Choroid plexus epithelial cell (primary cell): ENCODE results near the gene FGFBP1.
A peak's percentile ranks its signal among the peaks of the same experiment; 100 is the strongest.

Source experiments
- DNase-seq: peaks from one replicate; pipeline ENCODE4 v3.0.0-alpha.2; 2010; ENCODE audit warnings: low read depth
- H3K4me3 ChIP-seq: 2 replicates; pipeline ENCODE4 v1.5.1; 2011; ENCODE audit warnings: low read depth, mild to moderate bottlenecking, control low read depth, low read length, moderate library complexity
- TF ChIP-seq, protein P1 (sequence below): conservative IDR thresholded peaks from 2 replicates; pipeline ENCODE4 v1.5.1; 2011; ENCODE audit warnings: low read depth, mild to moderate bottlenecking, control low read depth, inconsistent platforms, low read length, moderate library complexity

FGFBP1 gene

DNA sequence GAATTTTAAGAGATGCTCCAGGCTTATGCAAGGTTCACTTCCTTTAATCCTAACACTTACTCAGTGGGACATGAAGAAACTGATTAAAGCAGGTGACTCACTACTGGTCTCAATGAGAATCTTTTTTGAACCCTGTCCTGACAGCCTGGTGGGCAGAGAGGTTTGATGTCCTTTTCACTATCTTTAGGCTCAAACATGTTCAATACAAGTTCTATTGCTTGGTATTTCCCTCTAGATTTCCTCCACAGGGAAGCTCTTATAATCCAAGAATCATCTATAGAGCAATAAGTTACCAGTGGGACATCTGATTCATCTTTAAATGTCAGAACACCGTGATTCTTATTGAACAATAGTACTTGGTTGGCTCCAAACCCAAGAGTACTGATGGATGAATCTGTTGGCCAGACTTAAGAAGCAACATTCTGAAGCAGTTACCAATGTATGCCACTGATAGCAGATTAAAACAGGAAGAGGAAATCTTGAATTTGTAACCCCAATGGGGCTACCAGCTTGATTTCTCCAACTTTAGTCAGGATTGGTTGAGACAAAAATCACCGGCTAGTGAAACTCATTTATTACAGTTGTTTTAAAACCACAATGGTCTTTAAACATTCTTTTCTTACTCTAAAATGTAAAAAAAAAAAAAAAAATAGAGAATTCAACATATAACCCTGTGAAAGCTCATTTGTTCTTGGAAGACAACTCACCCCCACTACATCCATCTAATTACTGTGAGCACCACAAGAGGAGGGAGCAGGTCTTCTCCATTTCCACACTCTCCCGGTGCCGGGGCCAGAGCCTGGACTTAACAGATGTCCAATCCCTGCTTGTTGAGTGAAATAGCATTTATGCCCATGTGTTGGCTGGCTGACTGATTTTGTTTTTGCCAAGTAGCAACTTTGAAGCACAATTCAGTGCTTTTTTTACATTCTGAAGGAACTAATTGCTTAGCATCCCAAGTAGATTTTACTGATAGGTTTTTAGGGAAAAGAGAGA lies 43.3 kb downstream of the FGFBP1 start:
- DNase-seq = peak; percentile 13
- TF ChIP-seq, protein P1, sequence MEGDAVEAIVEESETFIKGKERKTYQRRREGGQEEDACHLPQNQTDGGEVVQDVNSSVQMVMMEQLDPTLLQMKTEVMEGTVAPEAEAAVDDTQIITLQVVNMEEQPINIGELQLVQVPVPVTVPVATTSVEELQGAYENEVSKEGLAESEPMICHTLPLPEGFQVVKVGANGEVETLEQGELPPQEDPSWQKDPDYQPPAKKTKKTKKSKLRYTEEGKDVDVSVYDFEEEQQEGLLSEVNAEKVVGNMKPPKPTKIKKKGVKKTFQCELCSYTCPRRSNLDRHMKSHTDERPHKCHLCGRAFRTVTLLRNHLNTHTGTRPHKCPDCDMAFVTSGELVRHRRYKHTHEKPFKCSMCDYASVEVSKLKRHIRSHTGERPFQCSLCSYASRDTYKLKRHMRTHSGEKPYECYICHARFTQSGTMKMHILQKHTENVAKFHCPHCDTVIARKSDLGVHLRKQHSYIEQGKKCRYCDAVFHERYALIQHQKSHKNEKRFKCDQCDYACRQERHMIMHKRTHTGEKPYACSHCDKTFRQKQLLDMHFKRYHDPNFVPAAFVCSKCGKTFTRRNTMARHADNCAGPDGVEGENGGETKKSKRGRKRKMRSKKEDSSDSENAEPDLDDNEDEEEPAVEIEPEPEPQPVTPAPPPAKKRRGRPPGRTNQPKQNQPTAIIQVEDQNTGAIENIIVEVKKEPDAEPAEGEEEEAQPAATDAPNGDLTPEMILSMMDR = no peak
- no peak overlapping the region for H3K4me3 ChIP-seq

DNA sequence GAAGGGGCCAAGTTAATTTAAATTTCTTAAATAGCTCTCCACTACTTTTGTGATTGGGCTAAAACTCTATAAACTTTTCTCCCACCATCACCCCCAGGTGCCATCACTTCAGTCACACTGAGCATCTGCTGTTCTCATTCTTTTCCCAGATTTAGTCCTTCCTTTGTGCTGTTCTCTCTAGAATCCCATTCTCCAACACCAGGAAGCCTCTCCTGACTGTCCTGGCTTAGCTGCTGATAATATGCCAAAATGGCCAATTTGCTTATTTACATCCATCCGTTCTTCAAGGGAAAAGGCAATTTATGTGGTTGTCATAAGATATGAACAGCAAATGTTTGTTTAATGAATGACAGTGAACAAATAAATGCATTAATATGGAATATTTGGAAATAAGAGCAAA lies 44.1 kb downstream of the FGFBP1 start:
- TF ChIP-seq, protein P1 = no peak
- no peak for DNase-seq
- H3K4me3 ChIP-seq = no peak overlapping the region

DNA sequence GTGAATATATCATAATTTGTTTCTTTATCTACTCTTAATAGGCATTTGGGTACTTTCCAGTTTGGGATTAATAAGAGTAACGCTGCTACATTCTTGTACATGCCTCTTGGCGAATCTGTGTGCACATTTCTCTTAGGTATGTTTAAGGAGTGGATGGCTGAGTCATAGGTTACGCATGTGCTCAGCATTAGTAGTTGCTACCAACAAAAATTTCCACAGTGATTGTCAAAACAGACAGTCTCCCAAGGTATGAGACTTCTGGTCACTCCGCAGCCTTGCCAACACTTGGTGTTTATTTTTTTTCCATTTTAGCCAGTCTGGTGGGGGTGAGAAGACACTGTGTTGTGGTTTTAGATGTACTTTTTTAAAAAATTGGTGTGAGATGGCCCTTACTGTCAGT lies 44.6 kb downstream of the FGFBP1 start:
- TF ChIP-seq, protein P1 = no peak
- DNase-seq = peak; percentile 98
- no peak overlapping the region for H3K4me3 ChIP-seq

DNA sequence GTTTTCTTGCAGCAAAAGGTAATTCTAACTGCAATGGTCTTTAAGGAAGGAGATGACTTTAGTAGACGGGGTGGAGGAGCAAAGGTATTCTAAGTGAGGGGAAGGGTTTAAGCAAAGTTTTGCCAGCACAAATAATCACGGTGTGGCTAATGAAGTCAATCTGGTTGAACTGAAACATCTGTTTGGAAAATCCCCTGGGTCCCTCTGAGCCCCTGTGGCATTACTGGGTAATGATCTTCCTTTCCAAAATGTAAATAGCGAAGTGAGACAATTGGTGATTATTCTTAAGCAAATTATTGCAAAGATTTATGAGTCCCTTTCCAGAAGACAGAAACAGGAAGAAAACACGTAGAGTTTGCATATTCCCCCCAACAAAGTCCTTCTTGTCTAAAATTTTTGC lies 47.2 kb downstream of the FGFBP1 start:
- TF ChIP-seq, protein P1 = no peak
- DNase-seq = no peak

DNA sequence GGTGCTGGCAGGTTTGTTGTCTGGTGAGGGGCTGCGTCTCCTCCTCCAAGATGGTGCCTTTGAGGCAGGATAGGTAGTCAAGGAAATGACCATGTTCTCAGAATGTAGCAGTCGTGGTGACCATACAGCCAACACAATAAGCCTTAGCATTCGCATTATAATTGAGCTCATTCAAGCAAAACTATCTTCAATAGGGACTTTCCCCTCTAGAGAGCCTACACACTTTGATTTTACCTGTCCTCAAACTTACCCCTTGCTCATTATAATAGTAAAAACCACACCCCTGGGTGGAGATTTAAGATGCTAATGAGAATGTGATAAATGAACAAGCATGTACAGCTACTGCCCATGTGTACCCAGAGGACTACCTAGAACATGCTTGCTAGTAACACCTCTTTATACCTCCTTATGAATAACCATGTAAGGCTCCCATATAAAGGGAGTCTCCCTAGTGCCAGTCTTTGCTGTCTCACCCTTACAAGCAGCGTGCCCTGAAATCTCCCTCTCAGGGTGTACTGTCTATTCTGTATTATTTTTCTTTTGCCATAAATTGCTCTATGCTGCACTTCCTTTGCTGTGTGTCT lies 48.2 kb downstream of the FGFBP1 start:
- DNase-seq = no peak
- TF ChIP-seq, protein P1 = no peak
- H3K4me3 ChIP-seq = no peak overlapping the region

More for the DNA sequence above, 47.2 kb downstream of the FGFBP1 start:
- H3K4me3 ChIP-seq = no peak overlapping the region

DNA sequence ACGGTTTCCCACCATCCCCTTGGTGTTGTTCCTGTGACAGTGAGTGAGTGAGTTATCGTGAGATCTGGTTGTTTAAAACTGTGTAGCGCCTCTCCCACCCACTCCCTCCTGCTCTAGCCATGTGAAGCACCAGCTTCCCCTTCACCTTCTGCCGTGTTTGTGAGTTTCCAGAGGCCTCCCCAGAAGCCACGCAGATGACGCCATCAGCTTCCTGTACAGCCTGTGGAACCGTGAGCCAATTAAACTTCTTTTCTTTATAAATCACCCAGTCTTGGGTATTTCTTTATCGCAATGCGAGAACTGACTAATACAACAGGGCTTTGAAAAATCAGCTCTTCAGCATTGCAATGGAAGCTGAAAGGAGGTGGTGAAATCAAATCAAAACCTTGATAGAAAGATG lies 50.0 kb downstream of the FGFBP1 start:
- no peak for DNase-seq
- H3K4me3 ChIP-seq = no peak overlapping the region
- TF ChIP-seq, protein P1 = no peak
